Fibroblast of gingiva (primary cell): ENCODE measurements around the gene WNT2.
"Not testable (repeated sequence)": the region's sequence is repeated elsewhere in the genome, so short reads cannot be mapped to it uniquely, and the experiment has no call there.

Experiments used
- DNase-seq: peaks from one replicate; pipeline ENCODE4 v3.0.0-alpha.2; 2011; ENCODE audit warnings: low read depth

The WNT2 gene

GRCh38 chr7:117308891-117309290, 14.0 kb downstream of the WNT2 start:
- DNase-seq = no peak

- DNase-seq = no peak
Observed at GRCh38 chr7:117302396-117302795, 20.5 kb downstream of the WNT2 start.

- DNase-seq = not testable (repeated sequence)
Observed at GRCh38 chr7:117300506-117300905, 22.4 kb downstream of the WNT2 start.

GRCh38 chr7:117297606-117298005, 25.3 kb downstream of the WNT2 start:
- DNase-seq = no peak

DNA sequence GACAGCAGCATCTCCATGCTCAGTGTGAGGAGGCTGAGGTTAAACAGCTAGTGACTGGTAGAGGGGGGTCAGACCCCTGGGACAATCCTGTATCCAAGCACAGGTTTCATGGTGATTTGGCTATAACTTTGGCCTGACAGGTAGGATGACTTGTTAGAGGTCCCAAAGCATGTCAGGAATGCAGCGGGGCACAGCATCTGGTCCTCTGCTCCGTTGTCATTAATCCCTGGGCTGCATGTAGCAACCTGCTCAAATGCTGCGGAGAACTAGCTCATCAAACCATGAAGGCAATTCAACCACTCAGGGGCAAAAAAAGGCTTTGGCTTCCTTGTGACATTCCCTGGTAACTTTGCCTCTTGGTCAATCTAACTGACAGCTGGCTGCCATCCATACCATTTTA, 26.8 kb downstream of the WNT2 start:
- no peak for DNase-seq

DNA sequence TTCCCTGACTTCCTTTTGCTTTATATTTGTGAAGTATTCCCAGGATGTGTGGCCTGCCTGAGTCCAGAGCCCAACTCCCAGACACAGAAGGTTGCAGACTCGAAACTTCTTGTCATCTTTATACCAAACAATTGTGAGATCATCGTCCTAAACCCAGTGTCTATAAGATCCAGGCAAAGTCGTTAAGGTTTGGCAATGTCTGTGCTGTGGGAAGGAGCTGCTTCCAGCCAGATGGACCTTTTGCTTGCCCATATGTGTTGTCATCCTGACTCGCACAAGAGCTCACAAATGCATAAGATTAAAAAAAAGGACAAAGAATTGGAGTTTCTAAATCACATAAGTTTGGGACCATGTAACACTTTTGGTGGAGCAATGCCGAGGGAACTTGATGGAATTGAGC, 37.0 kb downstream of the WNT2 start:
- DNase-seq = no peak

DNA sequence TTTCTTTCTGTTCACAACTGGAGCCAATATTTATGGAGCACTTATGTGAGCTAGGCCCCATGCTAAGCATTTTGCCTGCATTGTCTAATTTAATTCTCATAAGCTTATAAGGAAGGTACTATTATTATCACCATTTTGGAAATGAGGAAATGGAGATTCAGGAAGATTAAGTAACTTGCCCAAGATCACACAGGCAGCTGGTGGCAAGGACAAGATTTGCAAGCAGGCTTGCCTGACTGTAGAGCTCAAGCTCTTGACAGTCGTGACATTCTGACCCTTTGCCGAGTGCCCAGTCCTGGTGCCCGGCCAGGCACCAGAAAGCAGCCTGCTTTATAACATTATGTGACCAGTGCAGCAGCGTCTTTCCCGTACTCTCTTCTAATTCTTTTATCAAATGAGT, 38.2 kb downstream of the WNT2 start:
- no peak for DNase-seq

DNA sequence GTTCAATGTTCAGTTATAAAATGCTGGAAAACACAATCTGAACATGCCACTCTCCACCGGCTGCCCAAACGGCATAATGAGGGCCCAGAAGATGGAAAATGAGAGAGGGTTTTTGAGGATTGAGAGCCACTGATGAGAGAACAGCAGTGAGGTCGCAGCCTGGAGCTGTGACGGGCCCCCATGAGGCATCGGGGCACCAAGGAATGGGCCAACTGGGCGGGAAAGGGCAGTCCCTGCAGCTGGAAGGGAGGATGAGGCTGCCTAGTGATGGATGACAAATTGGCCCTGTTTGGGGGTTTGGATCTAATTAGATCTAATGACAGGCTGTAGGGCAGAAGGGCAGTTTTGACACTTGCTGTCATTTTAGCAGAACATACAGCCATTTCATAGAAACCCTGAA, 39.1 kb downstream of the WNT2 start:
- DNase-seq = no peak

DNA sequence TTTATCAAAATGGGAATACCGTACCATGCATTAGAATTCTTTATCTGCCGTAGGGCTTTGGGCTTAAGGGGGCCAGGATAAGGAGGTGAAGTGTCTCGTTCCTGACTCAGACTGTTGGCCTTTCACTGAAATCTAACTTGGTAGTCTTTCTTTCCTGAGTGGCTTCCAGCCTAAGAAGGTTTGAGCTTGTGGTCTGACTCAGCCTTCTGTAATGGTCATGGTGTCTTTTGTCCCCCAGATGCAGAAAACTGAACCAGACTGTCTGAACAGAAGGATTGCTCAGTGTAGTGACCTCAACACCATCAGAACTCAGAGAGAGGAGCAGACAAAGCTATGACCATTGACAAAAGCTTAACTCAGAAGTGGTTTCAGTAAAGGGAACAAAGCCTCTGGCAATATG, 39.5 kb downstream of the WNT2 start:
- DNase-seq = peak; percentile 35

GRCh38 chr7:117282239-117282812, 40.5 kb downstream of the WNT2 start:
- no peak for DNase-seq

DNA sequence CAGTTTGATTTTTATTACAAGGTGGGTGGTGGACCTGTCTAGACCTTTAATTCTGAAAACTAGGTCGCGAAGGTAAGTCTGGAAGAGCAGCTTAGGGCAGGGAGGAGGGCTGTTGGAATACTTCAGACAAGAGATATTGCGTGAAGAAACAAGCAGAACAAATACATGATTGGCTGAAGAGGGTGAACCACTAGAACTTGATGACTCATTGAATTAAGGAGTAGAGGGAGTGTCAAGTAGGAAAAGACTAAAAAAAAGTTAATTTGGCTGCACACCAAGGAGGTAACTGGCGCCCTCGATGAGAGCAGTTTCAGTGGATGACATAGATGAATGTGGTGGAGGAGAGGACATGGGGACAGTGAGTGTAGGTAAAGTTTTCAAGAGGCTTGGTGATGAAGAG, 41.3 kb downstream of the WNT2 start:
- DNase-seq = no peak

DNA sequence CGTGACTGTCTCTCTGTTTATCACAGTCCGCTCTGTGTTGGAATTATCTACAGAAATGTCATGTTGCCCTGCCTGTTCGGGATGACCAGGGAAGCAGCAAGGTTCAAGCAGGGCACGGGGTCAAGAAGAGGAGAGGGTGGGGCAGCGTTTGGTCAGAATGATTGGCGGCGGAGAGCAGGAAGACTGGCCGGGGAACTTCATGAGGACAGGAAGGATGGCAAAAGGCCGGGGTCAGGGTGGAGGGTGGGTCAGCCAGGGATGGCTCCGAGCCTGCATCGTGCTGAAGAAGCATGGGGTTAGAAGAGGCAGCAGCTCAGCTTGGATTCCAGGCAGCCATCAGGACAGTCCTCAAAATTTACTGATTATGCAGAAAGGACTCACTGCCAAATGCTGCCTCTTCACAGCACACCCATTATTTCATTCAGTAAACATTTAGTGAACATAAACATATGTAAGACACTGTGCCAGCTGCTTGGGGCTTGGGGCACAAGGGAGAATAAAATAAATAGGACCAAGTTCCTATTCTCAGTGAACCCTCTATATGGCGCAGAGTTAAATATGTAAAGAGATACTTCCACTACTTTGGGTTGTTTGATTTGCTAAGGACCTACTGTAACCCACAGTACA, 42.8 kb downstream of the WNT2 start:
- peak; percentile 21 for DNase-seq

DNA sequence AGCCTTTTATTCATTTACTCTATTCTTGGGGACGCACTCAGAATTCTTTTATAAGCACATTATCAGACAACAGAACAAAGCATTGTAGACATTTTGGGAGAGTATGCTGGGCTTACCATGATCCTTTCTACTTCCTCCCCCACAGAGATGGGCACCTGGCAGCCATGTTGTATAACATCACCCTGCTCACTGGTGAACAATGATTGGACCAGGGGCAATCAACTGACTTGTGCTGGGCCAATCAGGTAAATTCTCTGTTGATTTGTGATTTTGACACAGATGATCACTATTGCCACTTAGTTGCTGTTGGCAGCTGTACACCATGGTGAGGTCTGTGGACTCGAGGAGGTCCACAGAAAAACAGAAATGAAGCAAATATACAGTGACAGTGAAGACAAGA, 43.7 kb downstream of the WNT2 start:
- DNase-seq = no peak

GRCh38 chr7:117278040-117278439, 44.8 kb downstream of the WNT2 start:
- DNase-seq = no peak

DNA sequence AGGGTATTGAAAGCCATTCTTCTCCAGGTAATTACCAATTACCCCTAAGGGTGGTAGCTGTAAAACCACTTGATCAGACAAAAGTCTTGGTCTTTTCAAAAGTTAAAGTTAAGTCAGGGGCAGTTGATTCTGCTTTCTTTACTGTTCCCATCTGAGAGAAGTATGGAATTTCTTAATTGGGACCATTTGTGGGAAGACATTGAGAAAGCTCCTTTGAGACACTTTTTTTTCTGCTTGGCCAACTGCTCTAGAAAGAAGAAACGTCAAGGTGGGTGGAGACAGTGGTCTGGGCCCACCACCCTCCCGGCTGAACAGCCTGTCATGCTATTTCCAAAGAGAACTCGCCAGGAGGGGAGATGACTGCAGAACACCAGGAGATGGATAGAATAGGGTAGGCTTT, 45.3 kb downstream of the WNT2 start:
- peak; percentile 16 for DNase-seq

DNA sequence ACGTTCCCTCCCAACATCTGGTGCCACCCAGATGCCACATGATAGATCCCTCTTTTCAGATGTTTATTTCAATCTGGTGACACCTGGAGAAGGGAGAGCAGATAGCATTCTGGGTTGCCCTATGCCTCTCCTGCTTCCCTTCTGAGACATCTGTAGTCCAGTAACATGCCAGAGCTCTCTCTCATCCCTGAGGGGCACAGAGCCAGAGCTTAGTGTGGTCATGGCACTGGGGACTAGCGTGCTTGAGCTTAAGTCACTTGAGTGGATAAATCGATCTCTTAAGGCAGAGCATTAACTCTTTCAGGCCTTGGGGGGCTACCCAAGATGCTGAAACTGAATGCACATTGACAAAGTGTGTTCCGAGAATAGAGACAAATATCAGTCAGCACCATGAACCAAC, 47.9 kb downstream of the WNT2 start:
- DNase-seq = peak; percentile 43

DNA sequence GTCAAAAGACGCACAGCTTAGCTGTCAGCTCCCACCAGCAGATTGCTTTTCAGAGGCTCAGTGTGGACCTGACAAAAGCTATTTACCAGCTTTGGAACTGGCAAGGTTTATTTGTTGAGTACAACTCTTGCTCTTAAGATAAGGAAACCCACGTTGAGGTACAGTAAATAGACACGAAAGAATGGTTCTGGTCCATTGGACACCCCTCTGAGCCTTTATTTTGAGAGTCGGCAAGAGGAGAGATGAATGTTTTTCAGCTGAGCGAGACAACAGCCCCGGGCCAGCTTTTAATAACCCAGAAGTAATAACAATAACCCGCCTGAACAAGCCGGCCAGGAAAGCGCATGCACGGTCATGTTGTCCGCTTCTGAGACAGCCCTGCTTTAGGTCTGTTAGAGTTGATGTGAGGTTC, 49.0 kb downstream of the WNT2 start:
- no peak for DNase-seq

DNA sequence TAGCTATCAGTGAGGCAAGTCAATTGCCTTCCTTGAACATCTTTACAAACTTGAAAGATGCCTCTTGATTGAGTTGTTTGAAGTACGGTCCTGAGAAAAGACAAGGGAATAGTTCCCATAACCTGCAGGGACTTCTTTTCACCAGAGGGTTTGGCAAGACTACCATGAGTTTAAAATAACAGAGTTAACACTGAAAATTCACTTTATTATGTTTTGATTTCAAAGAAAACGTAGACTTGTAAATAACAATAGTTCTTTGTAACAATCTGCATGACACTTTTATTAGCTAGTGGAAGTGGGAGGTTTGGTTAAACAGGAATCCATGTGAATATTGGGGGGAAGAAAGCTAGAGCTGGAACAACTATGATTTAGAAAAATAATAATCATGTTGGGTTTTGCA, 49.5 kb downstream of the WNT2 start:
- no peak for DNase-seq

GRCh38 chr7:117272017-117272759, 50.7 kb downstream of the WNT2 start:
- DNase-seq = no peak

- no peak for DNase-seq
Observed at GRCh38 chr7:117271566-117271965, 51.3 kb downstream of the WNT2 start.

DNA sequence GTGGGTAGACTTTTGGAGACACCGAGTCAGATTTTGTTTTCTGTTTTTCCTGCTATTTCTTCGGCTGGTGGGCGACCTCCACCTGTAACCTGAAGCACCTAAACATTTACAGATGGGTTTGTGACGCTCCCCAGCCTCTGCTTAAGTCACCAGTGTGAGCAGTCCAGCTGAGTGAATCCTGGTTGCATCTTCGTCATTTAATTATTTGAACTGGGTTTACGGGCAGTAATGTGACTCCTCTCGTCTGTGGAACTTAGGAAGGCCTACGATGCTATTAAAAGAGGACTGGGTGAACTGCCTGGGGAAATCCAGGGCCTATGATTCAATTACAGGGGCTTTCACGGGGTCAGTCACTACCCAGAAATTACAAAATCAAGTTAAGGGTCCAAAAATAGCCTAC, 52.5 kb downstream of the WNT2 start:
- DNase-seq = peak; percentile 51

GRCh38 chr7:117269886-117270285, 53.0 kb downstream of the WNT2 start:
- peak; percentile 67 for DNase-seq

DNA sequence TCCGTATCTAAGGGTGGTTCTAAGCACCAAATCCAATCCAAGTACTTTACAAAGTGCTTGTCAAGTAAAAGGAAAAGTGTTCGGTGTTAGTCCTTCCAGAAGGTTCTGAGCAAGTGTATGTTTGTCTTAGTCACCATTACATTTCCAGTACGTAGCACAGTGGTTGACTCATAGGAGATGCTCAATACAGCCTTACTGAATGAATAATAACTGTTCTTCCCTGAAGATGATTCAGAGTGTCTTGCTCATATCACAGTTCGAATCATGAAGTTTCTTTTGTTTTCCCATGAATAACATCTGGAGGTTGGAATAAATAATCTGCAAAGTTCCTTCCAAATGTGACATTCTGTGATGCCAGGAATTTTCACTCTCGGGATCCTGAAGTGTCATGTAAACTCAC, 53.4 kb downstream of the WNT2 start:
- DNase-seq = peak; percentile 81

GRCh38 chr7:117264716-117265115, 58.1 kb downstream of the WNT2 start:
- DNase-seq = no peak
